HG03521 (cell line): ENCODE measurements around the gene CREBRF.
"Not testable (repeated sequence)": the region's sequence is repeated elsewhere in the genome, so short reads cannot be mapped to it uniquely, and the experiment has no call there.

Source experiments
- ATAC-seq: cut with Tn5 transposase; IDR thresholded peaks from one replicate; pipeline ENCODE4 v1.9.1; 2021; ENCODE audit warnings: mild to moderate bottlenecking, moderate library complexity; ENCODE audit not compliant: unreplicated experiment

Gene CREBRF

DNA sequence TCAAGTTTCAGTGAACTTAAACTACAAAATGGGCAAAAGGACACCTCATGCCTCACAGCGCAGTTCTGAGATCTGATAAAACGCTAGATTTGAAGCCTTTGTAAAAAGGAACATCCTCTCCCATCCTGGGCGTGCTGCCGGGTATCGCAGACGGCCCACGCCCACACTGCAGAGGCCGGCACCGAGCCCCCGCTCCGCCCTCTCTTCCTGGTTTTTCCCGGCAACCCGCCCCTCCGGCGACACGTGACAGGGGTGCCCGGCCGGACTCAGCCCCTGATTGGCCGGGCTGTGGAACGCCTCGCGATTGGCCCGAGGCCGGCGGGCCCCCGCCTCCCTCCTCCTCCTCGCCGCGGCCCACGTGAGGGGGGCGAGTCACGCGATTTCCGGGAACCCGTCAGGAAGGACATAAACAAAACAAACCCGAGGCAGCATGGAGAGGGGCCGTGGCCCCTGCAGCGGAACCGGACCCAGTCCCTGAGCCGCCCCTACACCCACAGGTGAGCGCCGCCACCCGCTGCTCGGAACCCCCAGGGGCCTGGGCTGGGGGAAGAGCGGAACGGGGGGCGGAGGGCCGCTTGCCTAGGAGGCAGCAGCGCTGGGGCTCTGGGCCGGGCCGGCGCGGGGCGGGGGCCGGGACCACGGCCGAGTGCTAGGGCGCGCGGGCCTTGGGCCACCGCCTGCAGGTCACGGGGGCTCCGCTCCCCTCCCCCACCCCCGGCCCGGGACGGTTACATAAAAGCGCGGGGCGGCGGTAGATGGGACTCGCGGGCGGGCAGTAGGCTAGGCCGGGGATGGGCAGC lies at the start of gene CREBRF:
CREBRF (plus strand) TSS at position 370 of the 800 bp plus-strand sequence. CDS start 24,424 bp downstream, outside the sequence.
- peak; percentile 74 for ATAC-seq

GRCh38 chr5:173010021-173010420 lies 46.1 kb upstream of the CREBRF start:
- ATAC-seq, result no peak

DNA sequence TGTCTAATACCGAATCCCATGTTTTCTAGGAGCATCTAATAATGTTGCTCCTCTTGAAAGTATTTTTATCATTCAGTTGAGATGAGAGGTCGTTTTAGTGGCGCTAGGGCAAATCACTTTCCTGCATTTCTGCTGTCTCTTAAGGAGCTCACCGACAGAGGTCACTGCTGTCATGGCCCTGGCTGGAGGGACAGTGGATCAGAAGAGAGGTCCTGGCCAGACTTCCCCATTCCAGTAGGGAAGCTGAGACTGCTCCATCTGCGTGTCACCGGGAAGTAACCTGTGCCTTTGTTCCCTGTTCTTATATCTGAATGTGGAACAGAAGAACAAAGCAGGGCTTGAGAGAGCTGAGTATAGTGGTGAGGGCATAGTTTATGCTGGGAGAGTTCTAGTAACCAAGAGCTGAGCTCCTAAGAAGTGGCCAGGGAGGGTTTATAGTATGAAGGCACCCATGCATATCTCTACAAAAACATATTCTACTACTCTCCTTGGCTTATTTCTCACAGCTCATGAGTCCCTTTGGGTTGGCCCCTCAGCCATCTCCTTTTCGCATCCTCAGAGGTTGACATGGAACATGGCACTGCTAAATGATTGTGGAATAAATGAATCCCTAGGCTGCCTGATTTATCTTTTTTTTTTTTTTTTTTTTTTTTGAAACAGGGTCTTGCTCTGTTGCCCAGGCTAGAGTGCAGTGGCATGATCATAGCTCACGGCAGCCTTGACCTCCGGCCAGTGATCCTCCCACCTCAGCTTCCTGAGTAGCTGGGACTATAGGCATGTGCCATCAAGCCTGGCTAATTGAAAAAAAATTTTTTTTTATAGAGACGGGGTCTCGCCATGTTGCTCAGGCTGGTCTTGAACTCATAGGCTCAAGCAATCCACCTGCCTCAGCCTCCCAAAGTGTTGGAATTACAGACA lies 45.3 kb upstream of the CREBRF start:
- no peak for ATAC-seq

GRCh38 chr5:173011566-173011965 lies 44.6 kb upstream of the CREBRF start:
- no peak for ATAC-seq

DNA sequence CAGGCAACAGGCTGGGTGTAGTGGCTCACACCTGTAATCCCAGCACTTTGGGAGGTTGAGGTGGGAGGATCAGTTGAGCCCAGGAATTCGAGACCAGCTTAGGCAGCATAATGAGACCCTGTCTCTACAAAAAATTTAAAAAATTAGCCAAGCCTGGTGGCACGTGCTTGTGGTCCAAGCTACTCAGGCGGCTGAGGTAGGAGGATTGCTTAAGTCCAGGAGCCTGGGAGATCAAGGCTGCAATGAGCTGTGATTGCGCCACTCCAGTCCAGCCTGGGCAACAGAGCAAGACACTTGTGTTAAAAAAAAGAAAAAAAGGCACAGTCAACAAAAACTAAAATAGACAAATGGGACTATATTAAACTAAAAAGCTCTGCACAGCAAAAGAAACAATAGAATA lies 43.3 kb upstream of the CREBRF start:
- ATAC-seq, result no peak

DNA sequence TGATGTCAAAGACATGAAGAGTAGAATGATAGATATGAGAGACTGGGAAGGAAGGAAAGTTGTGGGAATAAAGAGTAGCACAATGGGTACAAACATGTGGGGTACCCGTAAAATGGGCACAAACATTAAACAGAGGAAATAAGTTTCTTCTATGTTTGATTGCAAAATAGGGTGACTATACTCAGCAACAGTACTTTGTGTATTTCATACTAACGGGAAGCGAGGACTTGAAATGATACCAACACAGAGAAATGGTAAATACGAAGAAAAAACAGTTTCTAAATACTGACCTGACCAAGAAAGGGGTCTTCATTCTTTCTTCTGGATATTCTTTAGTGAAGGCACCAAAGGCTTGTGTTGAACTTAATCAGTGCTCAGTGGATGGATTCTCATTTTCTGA lies 41.5 kb upstream of the CREBRF start:
- ATAC-seq, result no peak

GRCh38 chr5:173015192-173015591 lies 41.0 kb upstream of the CREBRF start:
- no peak for ATAC-seq

- no peak for ATAC-seq
These were observed 40.3 kb upstream of the CREBRF start for GRCh38 chr5:173015598-173016455.

DNA sequence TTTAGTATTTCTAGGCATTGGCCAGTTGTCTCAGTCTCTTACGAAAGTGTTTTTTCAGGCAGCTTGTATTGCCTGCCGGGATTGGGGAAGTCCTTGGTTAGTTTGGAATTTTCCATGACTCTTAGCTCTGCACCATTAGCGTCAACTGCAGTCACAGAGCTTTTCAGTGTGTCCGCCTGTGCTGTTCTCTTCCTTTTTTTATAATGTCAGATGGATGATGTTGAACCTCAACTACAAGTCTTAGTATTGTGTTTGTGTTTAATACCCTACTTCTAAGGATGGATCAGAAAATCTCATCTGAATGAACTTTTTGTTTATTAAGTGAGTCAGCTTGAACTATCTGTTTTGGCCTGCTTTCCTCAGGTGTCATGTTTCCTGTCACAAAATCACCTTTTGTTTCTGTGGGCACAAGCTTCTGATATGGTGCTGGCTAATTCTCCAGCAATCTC lies 39.5 kb upstream of the CREBRF start:
- ATAC-seq, result no peak

DNA sequence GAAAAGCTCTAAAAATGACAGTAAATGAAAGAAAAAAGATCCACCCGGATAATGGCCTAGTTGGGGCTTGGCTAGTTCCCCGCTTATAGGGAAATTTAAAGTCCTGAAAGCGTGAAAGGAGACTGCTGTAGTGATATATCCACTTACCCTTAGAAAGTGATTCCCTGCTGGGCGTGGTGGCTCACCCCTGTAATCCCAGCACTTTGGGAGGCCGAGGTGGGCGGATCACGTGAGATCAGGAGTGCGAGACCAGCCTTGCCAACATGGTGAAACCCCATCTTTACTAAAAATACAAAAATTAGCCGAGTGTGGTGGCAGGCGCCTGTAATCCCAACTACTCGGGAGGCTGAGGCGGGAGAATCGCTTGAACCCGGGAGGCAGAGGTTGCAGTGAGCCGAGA lies 39.1 kb upstream of the CREBRF start:
- not testable (repeated sequence) for ATAC-seq

GRCh38 chr5:173018358-173018757 lies 37.8 kb upstream of the CREBRF start:
- ATAC-seq, result no peak

GRCh38 chr5:173020154-173020581 lies 36.0 kb upstream of the CREBRF start:
- ATAC-seq, result no peak

GRCh38 chr5:173020643-173021042 lies 35.5 kb upstream of the CREBRF start:
- ATAC-seq, result no peak

DNA sequence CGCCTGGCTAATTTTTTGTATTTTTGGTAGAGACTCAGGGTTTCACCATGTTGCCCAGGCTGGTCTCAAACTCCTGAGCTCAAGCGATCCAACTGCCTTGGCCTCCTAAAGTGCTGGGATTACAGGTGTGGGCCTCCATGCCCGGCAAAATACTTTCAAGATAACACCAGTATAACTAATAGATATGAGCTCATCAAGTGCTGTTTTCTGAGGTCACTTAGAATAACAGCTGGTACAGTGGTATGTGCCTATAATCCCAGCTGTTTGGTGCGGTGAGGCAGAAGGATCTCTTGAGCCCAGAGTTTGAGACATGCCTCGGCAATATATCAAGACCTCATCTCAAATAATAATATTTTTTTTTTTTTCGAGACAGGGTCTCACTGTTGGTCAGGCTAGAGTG lies 30.5 kb upstream of the CREBRF start:
- no peak for ATAC-seq

DNA sequence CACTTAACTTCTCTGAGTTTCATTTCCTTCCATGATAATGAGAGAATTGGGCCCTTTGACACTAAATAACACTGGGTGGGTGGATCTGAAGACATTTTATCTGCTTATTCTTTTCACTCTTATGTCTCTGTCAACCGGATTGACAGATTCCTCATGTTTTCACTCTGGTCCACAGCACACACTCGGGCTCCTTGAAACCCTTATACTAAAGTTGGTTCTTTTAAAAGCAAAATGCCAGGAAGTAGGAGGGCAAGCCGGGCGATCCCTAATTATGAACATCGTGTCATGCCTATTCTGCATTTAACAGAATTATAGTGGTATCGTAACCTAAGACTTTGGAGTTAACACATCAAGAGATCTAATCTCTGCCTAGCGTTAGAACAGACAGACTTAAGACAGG lies 28.2 kb upstream of the CREBRF start:
- no peak for ATAC-seq

DNA sequence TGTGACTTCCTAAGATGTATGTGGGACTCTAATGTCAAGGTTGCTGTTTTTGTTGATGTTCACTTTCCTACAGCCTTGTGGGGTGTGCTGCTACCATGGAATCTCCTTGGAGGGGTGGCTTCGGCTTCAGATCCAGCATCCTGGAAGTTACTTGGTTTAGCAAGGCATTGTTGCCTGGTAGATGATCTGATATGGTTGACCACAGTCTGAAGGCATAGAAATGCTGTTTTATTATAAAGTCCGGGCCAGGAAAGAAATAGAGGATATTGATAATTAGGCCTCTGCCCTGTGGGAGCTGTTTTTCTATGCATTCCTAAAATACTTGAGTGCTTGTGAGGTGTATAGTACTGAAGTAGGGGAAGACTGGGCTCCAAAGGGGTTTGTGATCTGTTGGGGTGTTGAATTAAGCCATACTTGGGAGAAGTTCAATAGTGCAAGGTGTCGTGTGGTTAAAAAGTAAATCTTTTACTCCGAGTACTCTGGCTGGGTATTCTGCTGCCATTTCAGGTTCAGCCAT lies 27.3 kb upstream of the CREBRF start:
- no peak for ATAC-seq

- no peak for ATAC-seq
These were observed 26.6 kb upstream of the CREBRF start for GRCh38 chr5:173029499-173029921.

GRCh38 chr5:173032096-173032495 lies 24.1 kb upstream of the CREBRF start:
- not testable (repeated sequence) for ATAC-seq

DNA sequence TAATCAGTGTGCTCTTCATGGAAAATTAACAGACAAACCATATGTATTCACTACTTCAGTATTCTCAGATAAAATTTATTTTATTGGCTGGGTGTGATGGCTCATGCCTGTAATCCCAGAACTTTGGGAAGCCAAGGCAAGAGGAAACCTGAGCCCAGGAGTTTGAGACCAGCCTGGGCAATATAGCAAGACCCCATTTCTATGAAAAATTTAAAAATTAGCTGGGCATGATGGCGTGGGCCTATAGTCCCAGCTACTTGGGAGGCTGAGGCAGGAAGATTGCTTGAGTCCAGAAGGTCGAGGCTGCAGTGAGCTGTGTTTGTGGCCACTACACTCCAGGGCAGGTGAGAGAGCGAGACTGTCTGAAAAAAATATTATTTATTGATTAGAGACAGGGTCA lies 23.4 kb upstream of the CREBRF start:
- no peak for ATAC-seq

DNA sequence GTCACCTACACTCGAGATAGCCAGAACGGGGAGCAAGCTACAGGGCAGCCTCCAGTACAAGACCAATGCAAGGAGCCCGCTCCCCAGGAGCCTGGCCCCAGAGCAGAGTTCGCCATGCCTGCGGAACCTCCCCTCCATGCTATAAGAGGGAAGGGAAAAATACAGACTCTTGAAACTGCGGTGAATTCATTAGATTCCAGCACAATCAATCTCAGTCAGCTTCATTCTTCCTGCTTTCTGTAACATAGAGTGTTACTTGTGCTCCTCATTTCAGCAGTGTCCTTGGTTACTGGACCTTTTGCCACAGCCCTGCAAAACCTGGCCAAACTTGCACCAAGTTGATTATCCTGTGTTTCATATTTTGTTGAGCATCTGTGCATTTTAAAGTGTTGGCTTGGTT lies 22.2 kb upstream of the CREBRF start:
- no peak for ATAC-seq
